ENCODE measurements around the gene USP49. TPM values are rescaled to one million over a fixed set of nuclear protein-coding genes. Genes with fewer than 3 reads are reported as not detected.

The USP49 gene
- polyA plus RNA-seq, 5 donors, result 8.9 to 15.4 (median 15.0) TPM

DNA sequence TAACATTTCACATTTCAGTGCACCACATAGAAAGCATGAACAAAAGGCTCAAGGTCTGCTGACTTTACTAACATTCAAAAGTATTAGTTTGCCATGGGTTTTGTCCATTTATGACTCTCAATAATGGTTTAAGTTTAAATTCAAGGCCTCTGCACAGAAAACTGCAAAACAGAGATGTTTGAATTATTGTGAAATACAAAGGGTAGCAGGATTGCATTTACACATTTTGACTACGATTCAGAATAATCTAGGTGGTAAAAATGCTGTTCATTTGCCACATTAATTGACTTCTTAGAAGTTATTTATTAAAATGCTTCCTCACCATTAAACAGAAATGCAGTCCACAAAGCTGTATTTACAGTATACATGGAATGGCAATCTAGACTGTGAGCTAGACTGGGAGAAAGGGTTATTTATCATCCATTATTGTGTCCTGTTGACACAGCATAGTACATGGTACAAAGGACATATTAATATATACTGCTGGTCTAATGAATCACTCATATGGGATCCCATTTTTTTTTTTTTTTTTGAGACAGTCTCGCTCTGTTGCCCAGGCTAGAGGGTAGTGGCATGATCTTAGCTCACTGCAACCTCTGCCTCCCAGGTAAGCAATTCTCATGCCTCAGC lies 18.0 kb downstream of the USP49 start:
- DNase-seq, result no peak

DNA sequence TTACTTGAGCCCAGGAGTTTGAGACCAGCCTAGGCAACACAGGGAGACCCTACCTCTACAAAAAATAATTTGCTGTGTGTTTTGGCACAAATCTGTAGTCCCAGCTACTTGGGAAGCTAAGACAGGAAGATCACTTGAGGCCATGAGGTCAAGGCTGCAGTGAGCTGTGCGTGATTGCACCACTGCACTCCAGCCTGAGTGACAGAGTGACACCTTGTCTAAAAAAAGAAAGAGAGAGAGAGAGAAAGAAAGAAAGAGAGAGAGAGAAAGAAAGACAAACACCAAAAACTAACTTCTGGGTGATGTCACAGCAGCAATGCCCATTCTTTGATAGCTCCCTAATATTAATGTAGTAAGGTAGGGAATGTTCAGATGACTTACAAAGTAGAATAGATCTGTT lies 20.4 kb downstream of the USP49 start:
- no peak for DNase-seq

DNA sequence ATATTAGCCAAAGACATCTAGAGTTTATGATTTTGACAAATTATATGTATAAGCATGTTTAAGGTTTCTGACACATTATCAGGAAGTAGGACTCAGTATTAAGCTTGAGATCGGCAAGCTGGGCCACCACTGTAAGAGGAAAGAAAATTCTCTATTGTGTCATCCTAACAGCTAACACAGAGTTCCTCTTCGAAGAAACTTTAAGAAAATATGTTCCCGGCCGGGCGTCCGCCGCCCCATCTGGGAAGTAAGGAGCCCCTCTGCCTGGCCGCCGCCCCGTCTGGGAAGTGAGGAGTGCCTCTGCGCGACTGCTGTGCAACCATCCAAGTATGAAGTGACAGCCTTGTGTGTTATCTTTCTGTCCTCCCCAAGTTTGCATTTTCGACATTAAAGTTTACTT lies 23.0 kb downstream of the USP49 start:
- DNase-seq, result no peak

DNA sequence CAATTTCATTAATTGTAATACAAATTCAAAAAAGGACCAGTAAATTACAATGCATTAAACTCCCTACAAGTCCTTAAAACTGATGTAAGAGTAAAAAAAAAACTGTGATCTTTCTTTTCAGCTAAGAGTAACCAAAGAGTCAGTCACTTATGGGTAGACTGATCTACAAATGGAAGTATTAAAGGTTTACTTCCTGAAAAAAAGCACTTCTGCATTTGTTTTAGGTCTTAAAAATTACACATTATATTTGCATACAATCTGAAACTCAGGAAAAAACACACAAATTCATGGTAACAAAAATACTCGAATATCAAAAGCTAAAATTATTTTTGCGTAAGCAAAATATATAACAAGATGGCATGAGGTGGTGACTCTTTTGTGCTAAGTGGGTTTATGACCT lies 23.5 kb downstream of the USP49 start:
- no peak for DNase-seq

DNA sequence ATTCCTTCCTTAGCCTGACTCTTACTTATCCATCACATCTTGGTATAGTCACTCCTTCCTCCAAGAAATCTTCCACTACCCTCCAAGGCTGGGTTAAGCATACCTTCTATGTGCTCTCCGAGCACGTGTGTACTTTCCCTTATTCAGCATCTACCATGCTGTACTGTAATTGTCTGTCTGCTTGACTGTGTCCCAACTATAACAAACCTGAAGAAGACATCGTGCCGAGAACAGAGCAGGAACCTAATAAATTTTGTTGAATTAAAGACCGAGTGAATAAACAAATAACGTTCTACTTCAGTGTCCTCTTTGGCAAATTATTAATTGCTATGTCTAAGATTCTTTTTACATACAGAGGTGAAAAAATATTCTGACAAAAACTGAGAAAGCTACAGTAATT lies 35.8 kb downstream of the USP49 start:
- no peak for DNase-seq

DNA sequence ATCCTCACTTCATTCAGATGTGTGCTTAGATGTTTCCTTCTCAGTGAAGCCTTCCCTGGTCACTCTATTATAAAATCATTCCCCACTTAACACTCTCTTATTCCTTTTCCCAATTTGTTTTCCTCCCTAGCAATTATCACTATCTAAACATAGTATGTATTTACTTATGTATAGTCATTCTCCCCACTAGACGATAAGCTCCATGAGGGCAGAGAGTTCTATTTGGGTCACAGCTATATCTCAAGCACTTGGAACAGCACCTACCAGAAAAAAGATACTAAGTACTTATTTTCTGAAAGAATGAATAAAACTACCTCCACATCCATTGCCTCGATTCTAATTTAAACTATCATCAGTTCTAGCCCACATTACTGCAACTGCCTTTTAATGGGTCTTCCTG lies 36.5 kb downstream of the USP49 start:
- no peak for DNase-seq

DNA sequence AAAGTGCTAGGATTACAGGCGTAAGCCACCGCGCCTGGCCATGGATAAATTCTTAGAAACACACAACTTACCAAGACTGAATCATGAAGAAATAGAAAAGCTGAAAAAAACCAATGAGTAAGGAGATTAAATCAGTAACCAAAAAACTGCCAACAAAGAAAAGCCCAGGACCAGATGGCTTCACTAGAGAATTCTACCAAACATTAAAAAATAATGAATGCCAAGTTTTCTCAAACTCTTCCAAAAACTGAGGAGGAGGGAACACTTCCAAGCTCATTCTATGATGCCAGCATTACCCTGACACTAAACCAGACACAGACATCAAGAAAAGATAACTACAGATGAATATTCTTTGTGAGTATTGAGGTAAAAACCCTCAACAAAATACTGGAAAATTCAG lies 44.3 kb downstream of the USP49 start:
- no peak for DNase-seq

DNA sequence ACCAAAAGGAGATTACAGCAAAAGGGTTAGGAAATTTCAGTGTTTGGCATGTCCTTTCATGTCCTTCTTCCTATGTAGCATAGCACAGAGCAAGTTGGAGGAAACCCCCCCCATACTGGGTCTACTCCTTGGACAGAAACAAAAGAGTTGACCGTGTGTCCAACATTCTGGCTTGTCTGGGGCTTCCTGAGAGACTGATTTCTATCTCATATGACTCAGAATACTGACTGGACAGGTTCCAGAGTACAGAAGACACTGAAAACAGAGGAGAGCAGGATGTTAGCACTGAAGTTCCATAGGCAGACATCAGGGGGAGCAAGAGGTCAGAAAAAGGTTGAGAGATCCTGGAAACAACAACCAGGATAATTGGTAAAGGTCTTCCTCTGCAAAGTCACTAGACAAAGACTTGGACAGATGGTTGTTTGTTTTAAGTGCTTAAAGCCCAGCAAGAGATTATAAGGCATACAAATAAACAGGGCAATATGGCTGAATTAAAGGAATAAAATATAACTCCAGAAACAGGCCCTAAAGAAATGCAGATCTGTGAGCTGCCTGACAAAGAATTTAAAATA lies 48.4 kb downstream of the USP49 start:
- peak; percentile 31 to 37 for DNase-seq

DNA sequence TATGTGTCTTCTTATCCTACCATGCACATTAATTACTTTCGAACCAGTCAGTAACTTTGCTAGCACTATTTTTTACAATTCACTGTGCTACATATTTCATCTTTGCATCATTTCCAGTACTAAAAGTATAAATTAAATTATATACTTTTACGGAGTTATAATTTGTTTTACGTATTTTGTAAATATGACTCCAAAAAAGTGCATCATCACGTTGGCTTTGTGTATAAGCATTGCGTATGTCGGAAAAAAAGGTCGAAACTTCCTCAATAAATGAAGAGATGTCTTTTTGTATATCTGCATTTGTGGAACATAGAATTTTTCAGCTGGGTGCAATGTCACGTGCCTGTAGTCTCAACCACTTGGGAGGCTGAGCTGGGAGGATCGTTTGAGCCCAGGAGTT lies 52.0 kb downstream of the USP49 start:
- no peak for DNase-seq

DNA sequence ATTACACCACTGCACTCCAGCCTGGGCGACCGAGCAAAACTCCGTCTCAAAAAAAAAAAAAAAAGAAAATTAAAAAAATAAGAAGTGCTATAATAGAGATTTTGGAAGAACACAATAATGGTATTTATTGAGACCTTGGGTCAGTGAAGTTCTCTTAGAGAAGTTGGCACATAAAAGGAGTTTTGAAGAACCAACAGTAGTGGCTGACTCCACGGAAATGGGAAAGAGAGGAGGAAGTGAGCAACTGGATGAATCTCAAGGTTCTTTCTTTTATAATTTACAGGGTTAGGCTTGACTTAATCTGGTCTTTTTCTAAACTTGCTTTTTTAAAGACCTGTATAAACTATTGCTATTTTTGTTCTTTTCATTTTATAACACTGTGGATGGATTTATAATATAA lies 54.8 kb downstream of the USP49 start:
- no peak for DNase-seq

DNA sequence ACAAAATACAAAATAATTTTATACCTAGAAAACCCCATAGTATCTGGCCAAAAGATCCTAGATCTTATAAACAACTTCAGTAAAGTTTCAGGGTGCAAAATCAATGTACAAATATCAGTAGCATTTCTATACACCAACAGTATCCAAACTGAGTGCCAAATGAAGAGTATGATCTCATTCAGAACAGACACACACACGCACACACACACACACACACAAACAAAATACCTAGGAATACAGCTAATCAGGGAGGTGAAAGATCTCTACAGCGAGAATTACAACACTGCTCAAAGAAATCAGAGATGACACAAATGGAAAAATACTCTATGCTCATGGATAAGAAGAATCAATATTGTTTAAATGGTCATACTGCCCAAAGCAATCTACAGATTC lies 58.5 kb downstream of the USP49 start:
- DNase-seq, result no peak

DNA sequence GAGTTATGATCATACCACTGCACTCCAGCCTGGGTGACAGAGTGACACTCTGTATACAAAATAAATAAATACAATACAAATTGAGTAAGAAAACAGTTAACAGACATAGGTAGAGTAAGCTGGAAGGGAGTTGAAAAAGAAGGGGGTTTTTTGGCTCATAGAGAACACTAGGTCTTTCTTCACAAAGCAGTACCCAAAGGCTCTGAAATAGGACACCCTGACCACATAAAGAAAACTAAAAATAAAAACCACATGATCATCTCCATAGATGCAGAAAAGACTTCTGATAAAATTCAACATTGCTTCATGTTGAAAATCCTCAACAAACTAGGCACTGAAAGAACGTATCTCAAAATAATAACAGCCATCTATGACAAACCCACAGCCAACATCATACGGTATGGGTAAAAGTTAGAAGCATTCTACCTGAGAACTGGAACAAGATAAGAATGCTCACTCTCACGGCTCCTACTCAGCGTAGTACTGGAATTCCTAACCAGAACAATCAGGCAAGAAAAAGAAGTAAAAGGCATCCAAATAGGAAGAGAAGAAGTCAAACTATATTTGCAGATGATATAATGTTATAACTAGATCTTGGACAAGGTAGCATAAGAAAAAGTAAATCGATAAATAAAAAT lies 59.0 kb downstream of the USP49 start:
- no peak for DNase-seq

DNA sequence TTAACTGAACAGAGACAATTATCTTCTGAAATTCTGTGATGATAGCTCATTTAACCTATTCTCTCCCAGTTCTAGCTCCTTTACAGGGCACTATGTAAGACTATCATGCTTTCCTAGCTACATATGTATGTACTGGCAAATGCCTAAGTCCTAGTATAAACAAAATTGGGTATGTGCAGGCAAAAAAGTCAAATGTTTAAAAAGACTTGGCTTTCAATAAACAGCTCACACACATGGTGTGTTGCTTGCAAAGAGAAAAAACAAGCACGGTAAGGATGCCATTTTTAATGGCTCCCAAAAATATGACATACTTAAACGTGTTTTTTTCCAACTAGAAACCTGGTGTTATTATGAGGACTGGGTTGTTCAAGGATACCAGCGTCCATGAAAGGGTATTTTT lies 62.9 kb downstream of the USP49 start:
- no peak for DNase-seq

DNA sequence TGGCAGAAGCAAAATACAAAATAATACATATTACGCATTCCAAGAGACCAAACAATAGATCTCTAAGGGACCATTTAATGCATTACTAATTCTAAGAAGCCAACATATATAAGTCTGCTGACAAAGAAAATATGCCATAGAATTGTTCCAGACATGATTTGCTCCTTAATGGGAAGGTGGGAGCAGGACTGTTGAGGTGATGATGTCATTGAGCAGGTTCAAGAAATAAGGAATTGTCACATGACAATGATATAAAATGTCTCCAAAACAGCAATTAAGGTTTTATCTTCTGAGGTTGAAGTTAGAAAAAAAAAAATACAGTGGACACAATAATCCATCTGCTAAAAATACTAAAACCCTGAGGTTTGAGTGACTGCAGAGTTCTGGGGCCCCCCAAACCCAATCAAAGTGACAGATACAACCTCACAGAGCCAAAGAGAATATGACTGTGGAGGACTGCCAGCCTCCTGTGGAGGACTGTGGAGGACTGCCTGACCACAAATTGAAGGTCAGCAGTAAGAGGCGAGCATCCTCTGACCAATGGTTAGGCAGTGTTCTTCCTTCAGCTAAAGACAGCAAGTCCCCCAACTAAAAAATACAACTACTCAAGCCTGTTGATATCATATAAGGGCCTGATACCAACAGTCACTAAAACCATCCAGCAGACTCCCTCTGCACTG lies 68.7 kb downstream of the USP49 start:
- no peak for DNase-seq

DNA sequence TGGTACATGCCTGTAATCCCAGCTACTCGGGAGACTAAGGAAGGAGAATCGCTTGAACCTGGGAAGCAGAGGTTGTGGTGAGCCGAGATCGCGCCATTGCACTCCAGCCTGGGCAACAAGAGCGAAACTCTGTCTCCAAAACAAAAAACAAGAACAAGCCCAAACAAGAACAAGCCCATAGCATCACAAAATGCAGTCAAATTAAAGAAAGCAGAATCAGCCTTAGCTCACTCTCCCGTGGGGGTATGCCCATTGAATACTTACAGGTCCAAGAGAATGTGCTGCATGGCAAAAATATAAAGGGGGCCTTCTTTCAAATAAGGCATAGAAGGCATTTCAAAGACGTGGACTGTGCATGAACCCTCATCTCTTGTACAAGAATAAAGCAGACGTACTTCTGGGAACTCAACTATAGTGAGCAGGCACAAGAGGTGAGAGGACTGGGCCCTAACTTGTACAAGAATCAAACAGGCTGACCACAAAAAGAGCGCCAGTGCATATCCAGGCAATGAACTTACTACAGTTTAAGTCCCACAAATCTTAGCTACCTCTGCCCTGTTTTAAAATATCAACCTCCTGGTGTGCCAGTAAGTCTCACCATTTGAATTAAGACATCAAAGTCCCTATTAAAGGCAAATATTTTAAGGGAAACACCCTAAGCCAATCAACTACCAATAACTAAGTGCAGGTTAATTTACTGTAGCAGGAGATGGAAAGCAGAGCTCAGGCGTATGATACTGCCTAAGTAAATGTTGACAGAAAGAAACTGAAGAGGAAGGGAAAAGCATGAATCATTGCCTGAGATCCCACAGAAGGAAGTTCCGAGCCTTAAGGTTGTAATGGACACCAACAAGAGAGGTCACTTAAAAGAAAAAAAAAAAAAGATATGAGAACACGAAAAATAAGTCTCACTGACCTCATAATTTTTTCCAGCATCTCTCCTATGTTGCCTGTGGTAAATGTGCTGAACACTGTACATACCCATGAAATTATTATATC lies 70.3 kb downstream of the USP49 start:
- DNase-seq, result no peak

DNA sequence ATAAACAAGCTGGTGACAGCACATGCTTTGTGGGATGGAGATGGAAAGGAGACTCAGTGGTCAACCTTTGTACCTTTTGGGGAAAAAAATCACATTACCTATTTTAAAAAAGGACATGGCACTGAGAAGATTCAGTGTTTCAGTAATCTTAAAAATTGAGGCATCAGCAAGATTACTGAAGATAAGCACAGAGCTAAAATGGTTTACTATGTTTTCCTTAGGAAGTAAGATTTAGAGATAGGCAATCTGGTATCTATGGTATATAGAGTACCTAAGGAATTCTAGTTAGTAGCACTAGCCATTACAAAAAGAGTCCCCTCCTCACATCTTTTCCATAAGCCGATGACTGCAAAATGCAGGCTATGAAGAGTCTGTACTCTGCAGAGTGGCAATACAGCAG lies 72.0 kb downstream of the USP49 start:
- DNase-seq, result no peak

DNA sequence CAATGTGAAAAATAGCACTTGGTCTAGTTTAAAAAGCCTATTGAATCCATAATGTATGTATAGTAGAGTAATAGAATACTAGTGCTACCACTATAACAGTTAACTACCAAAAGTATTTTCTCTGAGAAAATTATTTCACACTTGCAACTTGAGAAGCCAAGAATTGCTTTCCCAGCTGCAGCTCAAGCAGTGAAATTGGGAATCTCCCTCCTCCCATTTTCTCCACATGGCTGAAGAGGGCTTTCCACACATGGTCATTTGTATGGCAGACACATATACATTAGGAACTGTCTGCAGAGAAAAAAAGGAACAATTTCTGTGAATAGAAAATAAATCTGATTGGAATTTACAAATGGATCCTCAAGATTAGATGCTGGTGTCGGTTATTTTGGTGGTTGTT lies 73.2 kb downstream of the USP49 start:
- no peak for DNase-seq

DNA sequence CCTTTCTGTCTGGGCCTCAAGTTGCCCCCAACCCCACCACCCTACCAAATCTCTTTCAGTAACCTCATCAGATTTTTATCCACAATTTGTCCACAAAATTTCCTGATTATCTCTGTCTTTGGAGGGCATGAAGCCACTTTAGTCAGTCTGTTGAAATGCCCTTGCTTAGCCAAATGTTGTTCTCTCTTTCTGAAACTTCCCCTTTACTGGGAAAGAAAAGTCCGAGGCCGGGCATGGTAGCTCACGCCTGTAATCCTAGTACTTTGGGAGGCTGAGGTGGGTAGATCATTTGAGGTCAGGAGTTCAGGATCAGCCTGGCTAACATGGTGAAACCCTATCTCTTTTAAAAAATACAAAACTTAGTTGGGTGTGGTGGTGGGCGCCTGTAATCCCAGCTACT lies 73.9 kb downstream of the USP49 start:
- no peak for DNase-seq

DNA sequence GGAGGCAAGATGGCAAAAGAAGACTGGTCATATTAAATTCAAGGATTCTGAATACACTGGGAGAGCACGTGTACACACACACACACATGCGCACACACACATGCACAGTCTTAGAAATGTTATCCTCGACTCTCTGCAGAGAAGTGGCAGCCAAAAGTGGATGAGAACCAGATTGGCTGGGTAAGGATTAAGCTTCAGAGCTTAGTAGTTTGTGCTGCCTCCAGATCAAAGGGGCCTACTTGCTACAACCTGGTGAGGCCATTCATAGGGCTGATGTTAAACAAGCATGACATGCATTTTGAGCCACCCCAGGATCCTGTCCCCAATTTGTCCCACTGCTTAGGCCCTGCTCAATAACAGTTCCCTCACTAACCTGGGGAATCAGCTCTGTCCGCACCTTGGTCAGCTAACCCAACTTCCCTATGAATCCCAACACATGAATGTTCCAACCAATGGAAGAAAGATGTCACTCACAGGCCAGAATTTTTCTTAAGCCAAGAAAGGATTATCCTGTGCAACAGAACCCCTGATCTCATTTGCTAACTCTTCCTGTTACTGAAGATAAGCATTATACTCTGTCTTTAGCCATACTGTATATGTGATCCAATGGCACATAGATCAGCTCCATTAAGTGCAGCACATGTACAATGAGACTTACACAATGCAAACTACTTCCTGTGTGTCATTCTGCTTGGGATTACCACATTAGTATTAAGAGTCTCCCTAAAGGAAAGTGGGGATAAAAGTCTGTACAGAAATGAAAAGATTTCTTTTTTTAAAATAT lies 76.7 kb downstream of the USP49 start:
- DNase-seq, result no peak

DNA sequence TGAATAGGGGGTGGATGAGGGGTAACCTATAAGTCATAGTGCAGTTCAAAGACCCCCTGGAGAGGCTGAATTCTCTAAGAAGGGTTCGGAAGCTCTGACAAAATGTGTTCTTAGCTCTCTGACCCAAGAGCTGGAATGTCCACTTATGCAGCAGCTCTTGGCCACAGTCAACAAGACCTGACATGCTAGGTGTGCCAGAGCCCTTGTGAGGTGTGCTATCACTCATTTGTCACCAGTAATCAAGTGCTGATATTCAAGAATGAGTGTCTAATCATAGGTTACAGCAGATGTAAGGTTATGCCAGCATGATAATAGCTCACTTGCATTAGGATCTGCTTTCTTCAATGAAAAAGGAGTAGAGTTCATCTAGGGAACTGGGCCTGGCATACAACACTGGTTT lies 79.6 kb downstream of the USP49 start:
- DNase-seq, result no peak

DNA sequence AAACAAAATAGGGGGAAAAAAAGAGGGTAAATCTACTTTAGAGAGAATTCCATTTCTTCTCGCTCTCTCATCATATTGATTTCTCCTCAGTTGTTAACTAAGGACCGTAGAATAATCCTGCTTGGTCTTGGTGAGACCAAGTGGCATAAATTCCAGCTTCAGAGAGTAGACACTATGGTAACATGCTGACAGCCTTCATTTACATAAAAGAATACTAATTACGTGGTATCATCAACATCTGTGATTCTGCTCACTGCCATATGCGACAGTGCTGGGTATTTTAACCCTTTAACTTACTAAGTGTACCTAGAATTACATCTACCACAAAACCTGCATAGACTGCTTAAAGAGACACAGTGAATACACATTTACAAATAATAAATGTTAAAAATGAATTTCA lies 80.5 kb downstream of the USP49 start:
- DNase-seq, result no peak
